Lung microvascular endothelial cell (primary cell): ENCODE measurements around the gene NKD1. TPM values are rescaled to one million over a fixed set of nuclear protein-coding genes. Genes with fewer than 3 reads are reported as not detected.

ENCODE experiments used
- DNase-seq, 2 donors: peaks; one replicate each; pipeline versions ENCODE4 v3.0.0 to v3.0.0-alpha.2; 2010; ENCODE audit warnings: low read depth in 2 of 2
- total RNA-seq: library from RNA; depleted of rRNA; stranded (reverse); fragments of >200 nt; gene quantifications from 2 replicates; pipeline ENCODE4 v1.2.1, GENCODE V29; 2014

Gene NKD1
- total RNA-seq, 1 donor from 2014 or later = under 0.01 TPM

- no peak for DNase-seq
These were observed 146.0 kb downstream of the NKD1 start for GRCh38 chr16:50694206-50694605.

- DNase-seq = no peak
These were observed 147.1 kb downstream of the NKD1 start for GRCh38 chr16:50695017-50696000.

GRCh38 chr16:50696126-50696525, 147.9 kb downstream of the NKD1 start:
- DNase-seq = peak in 1 of 2 donors; percentile 31

GRCh38 chr16:50696575-50697420, 148.6 kb downstream of the NKD1 start:
- DNase-seq = peak; percentile 58 to 94

- DNase-seq = no peak
These were observed 149.2 kb downstream of the NKD1 start for GRCh38 chr16:50697421-50697715.

- DNase-seq = peak; percentile 80 to 82
These were observed 149.9 kb downstream of the NKD1 start for GRCh38 chr16:50697881-50698767.

Other genes with a start within 250 kb of the NKD1 start
- 31.8 and 42.3 TPM in 2 replicates for gene BRD7, start 179.4 kb upstream of the NKD1 start, total RNA-seq
- gene SNX20, start 132.9 kb downstream of the NKD1 start, total RNA-seq = under 0.01 and 0.20 TPM in 2 replicates
- 0.60 and 0.65 TPM in 2 replicates for gene NOD2, start 145.2 kb downstream of the NKD1 start, total RNA-seq
- 22.0 and 32.1 TPM in 2 replicates for gene CYLD, start 193.7 kb downstream of the NKD1 start, total RNA-seq